ENCODE data around the gene NFIX.

Gene NFIX

GRCh38 chr19:12987781-12988180 lies 7.5 kb upstream of the NFIX start:
- H3K27ac ChIP-seq: no peak overlapping the region
- TF ChIP-seq CTCF (conservative IDR thresholded peaks at IDR 0.05): no peak

- no peak for TF ChIP-seq CTCF (conservative IDR thresholded peaks at IDR 0.05)
- peak overlapping the region; percentile 72 for H3K27ac ChIP-seq
These were observed 4.8 kb upstream of the NFIX start for GRCh38 chr19:12990431-12990830.

GRCh38 chr19:12990853-12991252 lies 4.4 kb upstream of the NFIX start:
- peak overlapping the region; percentile 72 for H3K27ac ChIP-seq
- TF ChIP-seq CTCF (conservative IDR thresholded peaks at IDR 0.05): no peak

GRCh38 chr19:12991296-12991695 lies 4.0 kb upstream of the NFIX start:
- peak overlapping the region; percentile 72 for H3K27ac ChIP-seq
- no peak for TF ChIP-seq CTCF (conservative IDR thresholded peaks at IDR 0.05)

GRCh38 chr19:12992729-12993128 lies 2.5 kb upstream of the NFIX start:
- no peak for TF ChIP-seq CTCF (conservative IDR thresholded peaks at IDR 0.05)
- peak overlapping the region; percentile 72; the same call in 1 of the 2 replicates for H3K27ac ChIP-seq

GRCh38 chr19:12993562-12993961 lies 1.7 kb upstream of the NFIX start:
- no peak for TF ChIP-seq CTCF (conservative IDR thresholded peaks at IDR 0.05)
- peak overlapping the region; percentile 100 for H3K27ac ChIP-seq

GRCh38 chr19:12995596-12996405 lies 526 bp downstream of the NFIX start:
- peak overlapping the region; percentile 100 for H3K27ac ChIP-seq
- TF ChIP-seq CTCF (conservative IDR thresholded peaks at IDR 0.05): no peak
